Measurements from ENCODE around the gene NPC1. TPM values are rescaled to one million over a fixed set of nuclear protein-coding genes. Genes with fewer than 3 reads are reported as not detected.

NPC1 gene
- total RNA-seq, 1 experiment from 2014 or later: 51.6 TPM

DNA sequence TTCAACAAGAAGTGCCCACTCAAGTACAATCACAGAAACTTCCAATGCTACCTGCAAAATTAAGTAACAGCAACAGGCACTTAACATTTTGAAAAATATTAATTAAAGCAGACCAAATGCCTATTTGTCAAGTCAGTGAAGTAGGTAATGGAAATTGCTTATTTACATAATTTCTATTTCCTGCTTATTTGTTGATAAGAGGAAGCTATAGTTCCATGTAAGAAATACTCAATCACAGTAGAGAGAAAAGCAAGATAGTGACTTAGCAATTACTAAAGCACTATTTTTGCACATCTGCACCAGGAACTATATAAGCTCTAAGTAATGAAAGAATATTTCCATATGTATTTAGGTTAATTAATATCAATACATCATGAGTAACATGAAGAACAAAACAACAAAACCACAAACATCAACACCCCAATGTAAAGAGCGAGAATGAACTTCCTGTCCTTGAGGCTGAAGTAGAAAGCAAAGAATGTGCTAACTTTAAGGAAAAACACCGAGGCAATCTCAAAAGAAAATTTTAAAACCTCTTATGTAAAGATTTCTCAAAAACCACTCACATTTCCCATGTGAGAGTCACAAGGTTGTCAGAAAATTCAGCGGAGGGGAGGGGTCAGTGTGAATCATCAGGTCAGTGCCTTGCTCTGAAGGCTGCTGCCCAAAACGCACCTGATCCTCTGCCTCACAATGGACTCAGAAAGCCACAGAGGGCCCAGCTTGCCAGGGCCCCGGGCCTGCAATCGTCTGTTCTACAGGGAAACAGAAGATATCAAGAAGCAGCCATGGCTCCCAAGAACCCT is 12.5 kb downstream of the NPC1 start:
- no peak overlapping the region; the same call in 1 of the 2 replicates for H3K4me2 ChIP-seq (ENCODE audit: low read length)
- no peaks in the 10 kb centered on the region for H3K9me3 ChIP-seq (ENCODE audit: control insufficient read depth in 1 of 2, insufficient read depth in 1 of 2, low read depth in 1 of 2, low read length in 2 of 2)
- H4K20me1 ChIP-seq (ENCODE audit: insufficient read depth): no peaks in the 10 kb centered on the region
- ChIA-PET POLR2A (no interaction called here), RAD21 (ENCODE audit: low non-redundant PET in 1 of 2, low total read pairs in 2 of 2, uncharacterized antibody in 2 of 2, unreplicated experiment in 2 of 2) (no interaction called here), CTCF (no interaction called here)
- no TSS peak for BruUV-seq (replicated peaks)
- no peak overlapping the region for H3K9ac ChIP-seq (ENCODE audit: low read length)
- peaks cover 16% of the 10 kb centered on the region for H3K79me2 ChIP-seq (ENCODE audit: insufficient read depth, low read length)
- intact Hi-C loops (cut with micrococcal nuclease): no loop called here
- DNase-seq (ENCODE audit: low read depth, low spot score) (no peak), ATAC-seq (no peak)
- no peak overlapping the region for H2AFZ ChIP-seq (ENCODE audit: low read depth, low read length, poor library complexity, severe bottlenecking)
- H3K9me2 ChIP-seq (ENCODE audit: insufficient read depth): no peaks in the 10 kb centered on the region
- TF ChIP-seq SP1 (IDR thresholded peaks at IDR 0.05; ENCODE audit: low read depth) (no peak), CBX3 (IDR thresholded peaks at IDR 0.05; ENCODE audit: low read depth) (no peak), CEBPB (IDR thresholded peaks at IDR 0.05; ENCODE audit: low read depth) (no peak), FOSL1 (IDR thresholded peaks at IDR 0.05; ENCODE audit: low read depth) (no peak), POLR2A (IDR thresholded peaks at IDR 0.05; ENCODE audit: borderline replicate concordance, extremely low read depth, insufficient read depth, insufficient read length) (no peak), ZFX (IDR thresholded peaks at IDR 0.05) (no peak), EZH2 (IDR thresholded peaks at IDR 0.05) (no peak), REST (IDR thresholded peaks at IDR 0.05; ENCODE audit: low read depth) (no peak)
- TF ChIP-seq, protein P1, sequence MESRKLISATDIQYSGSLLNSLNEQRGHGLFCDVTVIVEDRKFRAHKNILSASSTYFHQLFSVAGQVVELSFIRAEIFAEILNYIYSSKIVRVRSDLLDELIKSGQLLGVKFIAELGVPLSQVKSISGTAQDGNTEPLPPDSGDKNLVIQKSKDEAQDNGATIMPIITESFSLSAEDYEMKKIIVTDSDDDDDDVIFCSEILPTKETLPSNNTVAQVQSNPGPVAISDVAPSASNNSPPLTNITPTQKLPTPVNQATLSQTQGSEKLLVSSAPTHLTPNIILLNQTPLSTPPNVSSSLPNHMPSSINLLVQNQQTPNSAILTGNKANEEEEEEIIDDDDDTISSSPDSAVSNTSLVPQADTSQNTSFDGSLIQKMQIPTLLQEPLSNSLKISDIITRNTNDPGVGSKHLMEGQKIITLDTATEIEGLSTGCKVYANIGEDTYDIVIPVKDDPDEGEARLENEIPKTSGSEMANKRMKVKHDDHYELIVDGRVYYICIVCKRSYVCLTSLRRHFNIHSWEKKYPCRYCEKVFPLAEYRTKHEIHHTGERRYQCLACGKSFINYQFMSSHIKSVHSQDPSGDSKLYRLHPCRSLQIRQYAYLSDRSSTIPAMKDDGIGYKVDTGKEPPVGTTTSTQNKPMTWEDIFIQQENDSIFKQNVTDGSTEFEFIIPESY (IDR thresholded peaks at IDR 0.05; ENCODE audit: extremely low read depth, insufficient replicate concordance, low read length): no peak
- no peaks in the 10 kb centered on the region for H3K27me3 ChIP-seq (ENCODE audit: insufficient read depth, low read length)
- H3K4me1 ChIP-seq (ENCODE audit: control insufficient read depth in 1 of 2, insufficient read depth in 2 of 2, low read length in 2 of 2): peaks cover 0 to 7% of the 10 kb centered on the region in 2 experiments; a peak in 2 of 4 replicates
- H3K4me3 ChIP-seq (replicated peaks in 1 of 2; ENCODE audit: low read depth in 1 of 2, low read length in 2 of 2): no peak overlapping the region
- peaks cover 9 to 21% of the 10 kb centered on the region in 2 experiments; a peak in 3 of 4 replicates for H3K36me3 ChIP-seq (ENCODE audit: control insufficient read depth in 1 of 2, insufficient read depth in 2 of 2, low read length in 2 of 2)
- H3K27ac ChIP-seq (ENCODE audit: low read depth, low read length): no peak overlapping the region
